Muscle of leg (tissue), 11 donors: ENCODE measurements around the gene AP1B1. TPM values are rescaled to one million over a fixed set of nuclear protein-coding genes. Genes with fewer than 3 reads are reported as not detected.

Source experiments
- DNase-seq: peaks from one replicate; pipeline ENCODE4 v3.0.0; 2013
- H3K27ac ChIP-seq: one replicate; pipeline ENCODE4 v1.5.1; 2013; ENCODE audit warnings: mild to moderate bottlenecking, low read length, control low read depth
- H3K27me3 ChIP-seq: one replicate; pipeline ENCODE4 v1.6.1; 2013; ENCODE audit warnings: low read length; ENCODE audit not compliant: control insufficient read depth, insufficient read depth
- H3K36me3 ChIP-seq: one replicate; pipeline ENCODE4 v1.6.1; 2013; ENCODE audit warnings: low read length; ENCODE audit not compliant: control insufficient read depth, insufficient read depth
- H3K4me1 ChIP-seq: one replicate; pipeline ENCODE4 v1.6.1; 2013; ENCODE audit warnings: low read length; ENCODE audit not compliant: control insufficient read depth, insufficient read depth
- H3K4me3 ChIP-seq: one replicate; pipeline ENCODE4 v1.5.1; 2013; ENCODE audit warnings: low read length, control low read depth
- H3K9me3 ChIP-seq: replicated peaks from 2 replicates; pipeline ENCODE4 v1.6.1; 2013; ENCODE audit warnings: low read depth, low read length; ENCODE audit not compliant: control insufficient read depth
- WGBS: methylation state at CpG from one replicate; pipeline ENCODE4 v1.1.5; 2013; ENCODE audit warnings: missing lambda C conversion rate; ENCODE audit not compliant: insufficient coverage; 5-methylcytosine and 5-hydroxymethylcytosine counted together
- polyA plus RNA-seq, 8 donors: library from polyadenylated mRNA; unstranded; fragments of 120-200 nt; gene quantifications; one replicate each; pipeline versions ENCODE4 v1.2.1 to v1.2.3, GENCODE V29; 2013; ENCODE audit warnings: inconsistent platforms in 1 of 8, low replicate concordance in 1 of 8; ENCODE audit not compliant: insufficient read length in 8 of 8, insufficient read depth in 1 of 8
- total RNA-seq: library from RNA; stranded (reverse); fragments of 120-200 nt; gene quantifications from one replicate; pipeline ENCODE4 v1.2.4, GENCODE V29; 2013

Gene AP1B1
- total and polyA plus RNA-seq, 9 donors, result 19.9 to 33.6 (median 28.0) TPM

GRCh38 chr22:29316141-29316828 lies 72.1 kb downstream of the AP1B1 start:
- peaks cover 12% of the 10 kb centered on the region for H3K36me3 ChIP-seq
- 42% methylated on average over 6 of the region's 18 CpGs for whole genome bisulfite sequencing
- peaks cover 45% of the 10 kb centered on the region for H3K4me1 ChIP-seq
- H3K9me3 ChIP-seq, result no peaks in the 10 kb centered on the region
- H3K4me3 ChIP-seq, result peak overlapping the region; percentile 21
- no peak overlapping the region for H3K27ac ChIP-seq
- H3K27me3 ChIP-seq, result peaks cover 41% of the 10 kb centered on the region
- DNase-seq, result no peak

- peak; percentile 59 for DNase-seq
- H3K36me3 ChIP-seq, result peaks cover 15% of the 10 kb centered on the region
- no peak within 1 kb of the TSS for H3K27ac ChIP-seq
- no peaks in the 10 kb centered on the region for H3K9me3 ChIP-seq
- H3K27me3 ChIP-seq, result peaks cover 41% of the 10 kb centered on the region
- 4% methylated on average over 73 of the region's 103 CpGs for WGBS
- H3K4me1 ChIP-seq, result peaks cover 53% of the 10 kb centered on the region
- peak within 1 kb of the TSS; percentile 21 for H3K4me3 ChIP-seq
Measured at GRCh38 chr22:29315286-29316140, 72.9 kb downstream of the AP1B1 start, which contains the start of gene RASL10A. Gene RASL10A (minus strand): TSS chr22:29315697. CDS start chr22:29315246, 451 bp downstream.

DNA sequence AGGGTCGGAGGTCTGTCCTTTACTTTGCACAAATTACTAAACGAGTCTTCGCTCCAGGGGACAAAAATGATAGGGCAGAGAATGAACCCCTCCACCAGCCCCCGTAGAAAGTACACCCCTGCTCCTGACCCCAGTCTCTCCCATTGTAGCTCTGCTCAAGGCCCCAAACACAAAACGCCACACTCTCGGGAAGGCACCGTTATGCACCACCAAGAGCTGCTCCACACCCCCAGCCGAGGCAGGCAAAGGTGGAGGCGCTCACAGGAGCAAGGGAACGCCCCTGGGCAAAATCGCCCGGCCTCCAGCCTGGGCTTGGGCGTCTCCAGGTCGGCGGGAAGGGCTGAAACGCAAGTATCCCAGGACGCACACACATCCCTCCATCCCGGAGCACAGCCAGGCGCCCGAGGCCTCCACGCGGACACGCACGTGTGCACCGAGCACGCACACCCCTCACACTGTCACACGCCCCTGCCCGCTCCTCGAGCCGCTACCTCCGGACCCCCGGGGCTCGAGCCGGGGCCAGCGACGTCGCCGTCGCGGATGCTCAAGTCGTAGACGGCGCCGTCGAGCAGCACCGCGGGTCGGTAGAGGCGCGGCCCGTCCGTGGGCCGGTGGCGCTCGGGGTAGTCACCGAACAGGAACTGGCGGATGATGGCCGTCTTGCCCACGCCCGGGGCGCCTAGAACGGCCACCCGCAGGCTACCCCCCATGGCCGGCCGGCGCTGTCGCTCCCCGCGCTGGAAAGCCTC lies 73.7 kb downstream of the AP1B1 start:
- DNase-seq, result no peak
- Histone ChIP-seq H3K4me3 (peak overlapping the region; percentile 8), H3K27me3 (peaks cover 41% of the 10 kb centered on the region), H3K36me3 (peaks cover 18% of the 10 kb centered on the region), H3K9me3 (no peaks in the 10 kb centered on the region), H3K4me1 (peaks cover 59% of the 10 kb centered on the region), H3K27ac (no peak overlapping the region)
- WGBS, result 3% methylated on average over 68 of the region's 69 CpGs

DNA sequence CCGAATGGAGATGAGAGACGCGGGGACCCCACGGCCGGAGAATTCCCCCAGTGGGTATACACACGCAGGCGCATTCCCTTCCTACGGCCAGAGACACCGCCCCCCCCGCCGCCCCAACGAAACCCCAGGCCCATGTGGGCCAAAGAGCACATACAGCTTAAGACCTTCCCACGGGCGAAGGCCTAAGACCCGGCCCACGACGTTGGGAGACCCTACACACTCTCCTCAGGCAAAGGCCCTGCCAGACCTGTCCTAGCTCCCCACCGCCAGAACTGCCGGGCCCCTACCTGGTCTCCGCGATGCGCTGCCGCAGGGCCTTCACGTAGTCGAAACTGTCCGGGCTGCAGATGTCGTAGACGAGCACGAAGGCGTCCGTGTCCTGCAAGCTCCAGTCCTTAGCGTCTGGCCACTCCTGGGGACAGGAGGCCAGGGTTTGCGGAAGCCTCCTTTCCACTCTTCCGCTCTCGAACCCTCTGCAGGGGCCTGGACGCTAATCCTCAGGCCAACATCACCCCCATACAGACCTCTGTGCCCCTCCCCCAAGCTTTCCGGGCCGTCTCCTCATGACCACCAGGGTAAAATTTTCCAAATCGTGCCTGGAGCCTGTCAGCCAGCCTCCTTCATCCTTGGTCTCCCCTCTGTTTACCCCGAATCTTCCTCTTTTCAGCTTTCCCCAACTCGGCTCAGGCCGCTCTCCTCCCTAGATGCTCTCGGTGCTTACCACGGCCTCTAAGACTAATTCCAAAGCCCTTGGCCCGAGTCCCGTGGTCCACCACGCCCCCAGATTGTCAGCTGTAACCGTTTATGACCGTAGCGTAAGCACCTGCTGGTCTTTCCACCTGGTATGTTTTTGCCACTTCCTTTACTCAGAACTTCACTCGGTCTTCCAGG lies 74.5 kb downstream of the AP1B1 start:
- WGBS, result 14% methylated on average over 43 of the region's 51 CpGs
- no peak overlapping the region for H3K27ac ChIP-seq
- DNase-seq, result no peak
- peaks cover 68% of the 10 kb centered on the region for H3K4me1 ChIP-seq
- H3K4me3 ChIP-seq, result no peak overlapping the region
- peaks cover 18% of the 10 kb centered on the region for H3K36me3 ChIP-seq
- H3K27me3 ChIP-seq, result peaks cover 41% of the 10 kb centered on the region
- H3K9me3 ChIP-seq, result no peaks in the 10 kb centered on the region

- Histone ChIP-seq H3K4me3 (no peak overlapping the region), H3K27ac (no peak overlapping the region), H3K4me1 (peaks cover 75% of the 10 kb centered on the region), H3K9me3 (no peaks in the 10 kb centered on the region), H3K27me3 (peaks cover 41% of the 10 kb centered on the region), H3K36me3 (peaks cover 18% of the 10 kb centered on the region)
- WGBS, result 8% methylated on average over 42 of the region's 44 CpGs
- DNase-seq, result peak; percentile 79
Measured at GRCh38 chr22:29313126-29313575, 75.2 kb downstream of the AP1B1 start.

DNA sequence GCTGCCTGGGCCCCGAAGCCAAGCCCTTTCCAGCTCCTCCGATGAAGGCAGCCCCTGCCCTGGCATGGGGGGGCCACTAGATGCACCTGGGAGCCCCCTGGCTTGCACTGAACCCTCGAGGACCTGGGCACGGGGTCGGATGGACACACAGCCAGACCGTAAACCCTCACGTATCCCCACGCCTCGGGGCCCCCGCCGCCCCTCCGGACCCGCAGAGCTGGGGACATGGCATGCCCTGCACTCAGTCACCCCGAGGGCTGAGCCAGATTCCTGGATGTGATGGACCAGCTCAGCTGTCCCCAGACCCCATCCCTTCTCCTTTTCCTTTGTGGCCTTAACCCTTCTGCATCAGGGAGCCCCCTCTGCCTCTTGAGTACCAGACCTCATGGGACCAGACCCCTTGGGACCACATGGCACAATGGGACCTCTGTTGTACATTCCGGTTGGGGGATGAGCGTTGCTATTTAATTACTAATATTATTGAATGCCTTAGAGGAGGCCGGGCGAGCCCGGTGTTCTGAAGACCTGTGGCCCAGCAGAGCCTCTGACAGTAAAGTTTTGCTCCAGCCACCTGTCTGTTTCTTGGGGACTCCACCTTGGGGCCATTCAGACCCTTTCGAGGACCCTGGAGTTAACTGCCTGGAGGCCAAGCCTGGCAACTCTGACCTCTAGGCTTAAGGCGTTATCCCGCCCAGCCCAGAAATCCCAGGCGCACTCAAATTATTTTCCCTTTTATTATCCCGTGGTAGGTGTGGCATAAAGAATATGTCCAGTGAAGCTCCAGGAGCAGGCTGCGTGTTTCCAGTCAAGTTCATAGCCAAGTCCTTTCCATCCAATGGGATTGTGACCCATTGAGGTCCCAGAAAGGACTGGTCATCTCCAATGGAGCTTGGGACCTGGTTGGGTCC lies 75.9 kb downstream of the AP1B1 start:
- Histone ChIP-seq H3K27me3 (peaks cover 41% of the 10 kb centered on the region), H3K4me3 (no peak overlapping the region), H3K9me3 (no peaks in the 10 kb centered on the region), H3K36me3 (peaks cover 18% of the 10 kb centered on the region), H3K4me1 (peaks cover 82% of the 10 kb centered on the region), H3K27ac (peak overlapping the region; percentile 95)
- DNase-seq, result no peak
- WGBS, result 80% methylated on average over 16 of the region's 25 CpGs

- 41% methylated on average over 45 of the region's 50 CpGs for WGBS
- DNase-seq, result peak; percentile 66
- Histone ChIP-seq H3K36me3 (peaks cover 18% of the 10 kb centered on the region), H3K4me3 (no peak overlapping the region), H3K27me3 (peaks cover 35% of the 10 kb centered on the region), H3K27ac (peak overlapping the region; percentile 95), H3K4me1 (peaks cover 85% of the 10 kb centered on the region), H3K9me3 (no peaks in the 10 kb centered on the region)
Measured at GRCh38 chr22:29311464-29312217, 76.7 kb downstream of the AP1B1 start.

DNA sequence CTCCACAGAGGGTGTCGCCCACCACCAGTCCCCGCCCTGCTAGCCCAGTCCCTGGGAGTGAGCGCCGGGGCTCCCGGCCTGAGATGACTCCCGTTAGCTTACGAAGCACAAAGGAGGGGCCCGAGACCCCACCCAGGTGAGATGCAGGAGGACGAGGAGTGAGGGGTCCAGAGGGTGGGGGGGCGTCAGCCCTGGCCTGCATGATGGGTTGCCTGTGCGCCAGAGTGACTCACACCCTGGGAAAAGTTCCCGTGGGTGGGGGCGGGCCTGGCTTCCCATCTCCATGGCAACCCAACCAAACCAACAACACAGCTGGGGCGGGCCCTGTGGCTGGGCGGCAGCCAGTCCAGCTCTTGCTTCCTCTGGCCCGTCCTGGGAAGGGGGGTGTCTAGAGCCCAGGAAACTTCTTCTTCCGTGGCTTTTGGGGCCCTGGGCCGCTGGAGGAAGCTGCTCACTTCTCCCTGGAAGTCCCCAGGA lies 77.5 kb downstream of the AP1B1 start:
- Histone ChIP-seq H3K9me3 (no peaks in the 10 kb centered on the region), H3K27ac (peak overlapping the region; percentile 95), H3K36me3 (peaks cover 18% of the 10 kb centered on the region), H3K4me1 (peaks cover 87% of the 10 kb centered on the region), H3K4me3 (no peak overlapping the region), H3K27me3 (peaks cover 28% of the 10 kb centered on the region)
- WGBS, result 8% methylated on average over 7 of the region's 18 CpGs
- peak; percentile 99 for DNase-seq
